RPMI7951 (cell line): Measurements from ENCODE around the gene ENGASE. TPM values are rescaled to one million over a fixed set of nuclear protein-coding genes. Genes with fewer than 3 reads are reported as not detected.

Source experiments
- DNase-seq: peaks from one replicate; pipeline ENCODE4 v3.0.0-alpha.2; 2012; ENCODE audit warnings: low read depth
- total RNA-seq: library from RNA; depleted of rRNA; stranded (reverse); fragments of >200 nt; shearing (Covaris generic); gene quantifications from 2 replicates; pipeline ENCODE4 v1.2.3, GENCODE V29; 2014

ENGASE gene
- total RNA-seq, 1 experiment from 2014 or later = 3.7 TPM

GRCh38 chr17:79079421-79080200, 5.0 kb downstream of the ENGASE start:
- DNase-seq = no peak

DNA sequence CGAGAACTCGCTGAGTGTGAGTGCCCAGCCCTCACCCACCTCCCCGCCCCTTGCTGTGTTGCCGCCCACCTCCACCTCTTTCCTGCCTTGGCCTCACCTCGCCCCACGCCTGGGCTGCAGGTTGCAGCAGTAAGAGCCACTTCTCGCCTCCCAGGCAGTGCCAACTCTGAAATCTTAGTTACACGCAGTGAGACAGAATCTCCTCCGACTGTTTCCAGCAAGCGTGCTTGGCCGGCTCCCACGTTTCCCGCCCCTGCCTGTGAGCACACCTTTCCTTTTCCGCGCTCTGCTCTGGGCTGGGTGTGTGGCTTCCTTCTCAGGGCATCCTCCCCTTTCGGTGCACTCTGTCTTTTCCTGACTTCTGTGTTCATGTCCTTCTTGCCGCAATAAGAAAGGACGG, 5.7 kb downstream of the ENGASE start:
- no peak for DNase-seq

DNA sequence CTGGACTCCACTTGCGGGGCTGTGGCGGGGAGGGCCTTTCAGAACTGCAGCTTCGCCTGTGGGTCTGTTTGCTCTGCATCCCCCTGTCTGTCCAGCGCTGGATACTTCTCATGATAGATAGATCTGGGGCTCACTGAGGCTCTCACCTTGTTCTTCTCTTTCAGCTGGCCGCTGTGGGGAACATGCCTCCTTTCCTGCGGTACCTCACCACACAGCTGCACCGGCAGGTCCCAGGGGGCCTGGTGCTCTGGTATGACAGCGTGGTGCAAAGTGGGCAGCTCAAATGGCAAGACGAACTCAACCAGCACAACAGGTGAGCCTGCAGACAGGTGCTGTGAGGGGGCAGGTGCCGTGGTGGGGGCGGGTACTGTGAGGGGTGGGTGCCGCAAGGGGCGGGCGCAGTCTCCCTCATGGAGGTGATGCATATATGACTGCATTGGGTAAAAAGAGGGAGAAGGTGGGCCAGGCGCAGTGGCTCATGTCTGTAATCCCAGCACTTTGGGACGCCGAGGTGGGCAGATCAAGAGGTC, 6.2 kb downstream of the ENGASE start:
- DNase-seq = no peak

- DNase-seq = no peak
Measured at GRCh38 chr17:79081571-79082276, 7.1 kb downstream of the ENGASE start.

- peak; percentile 3 for DNase-seq
Measured at GRCh38 chr17:79082311-79083190, 7.9 kb downstream of the ENGASE start.

DNA sequence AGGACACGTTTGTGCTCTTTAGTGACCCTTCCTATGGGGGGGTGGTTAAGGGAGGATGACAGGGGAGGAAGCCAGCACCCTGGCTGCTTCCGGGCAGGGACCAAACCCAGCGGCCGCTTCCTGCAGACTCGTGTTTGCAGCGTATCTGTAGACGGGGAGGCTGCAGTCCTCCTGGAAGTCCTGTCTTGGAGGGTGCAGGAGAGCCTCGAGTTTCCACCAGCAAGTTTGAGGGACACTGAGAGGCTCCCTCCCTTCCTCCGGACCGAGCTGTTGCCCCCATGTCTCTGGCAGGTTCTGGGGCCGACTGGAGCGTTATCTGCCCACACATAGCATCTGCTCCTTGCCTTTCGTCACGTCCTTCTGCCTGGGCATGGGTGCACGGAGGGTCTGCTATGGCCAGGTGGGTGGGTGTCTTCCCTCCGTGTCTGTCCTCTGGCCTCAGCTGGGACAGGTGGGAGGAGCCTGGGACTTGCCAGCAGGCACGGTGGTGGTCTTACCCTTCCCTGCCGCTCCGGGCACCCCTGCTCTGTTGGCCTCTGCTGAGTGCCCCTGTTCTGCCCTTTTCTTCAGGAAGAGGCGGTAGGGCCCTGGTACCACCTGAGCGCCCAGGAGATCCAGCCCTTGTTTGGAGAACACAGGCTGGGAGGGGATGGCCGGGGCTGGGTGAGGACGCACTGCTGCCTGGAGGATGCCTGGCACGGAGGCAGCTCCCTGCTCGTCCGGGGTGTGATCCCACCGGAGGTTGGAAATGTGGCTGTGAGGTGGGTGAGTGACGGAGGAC, 8.8 kb downstream of the ENGASE start:
- no peak for DNase-seq

- DNase-seq = no peak
Measured at GRCh38 chr17:79084291-79085153, 9.9 kb downstream of the ENGASE start.

DNA sequence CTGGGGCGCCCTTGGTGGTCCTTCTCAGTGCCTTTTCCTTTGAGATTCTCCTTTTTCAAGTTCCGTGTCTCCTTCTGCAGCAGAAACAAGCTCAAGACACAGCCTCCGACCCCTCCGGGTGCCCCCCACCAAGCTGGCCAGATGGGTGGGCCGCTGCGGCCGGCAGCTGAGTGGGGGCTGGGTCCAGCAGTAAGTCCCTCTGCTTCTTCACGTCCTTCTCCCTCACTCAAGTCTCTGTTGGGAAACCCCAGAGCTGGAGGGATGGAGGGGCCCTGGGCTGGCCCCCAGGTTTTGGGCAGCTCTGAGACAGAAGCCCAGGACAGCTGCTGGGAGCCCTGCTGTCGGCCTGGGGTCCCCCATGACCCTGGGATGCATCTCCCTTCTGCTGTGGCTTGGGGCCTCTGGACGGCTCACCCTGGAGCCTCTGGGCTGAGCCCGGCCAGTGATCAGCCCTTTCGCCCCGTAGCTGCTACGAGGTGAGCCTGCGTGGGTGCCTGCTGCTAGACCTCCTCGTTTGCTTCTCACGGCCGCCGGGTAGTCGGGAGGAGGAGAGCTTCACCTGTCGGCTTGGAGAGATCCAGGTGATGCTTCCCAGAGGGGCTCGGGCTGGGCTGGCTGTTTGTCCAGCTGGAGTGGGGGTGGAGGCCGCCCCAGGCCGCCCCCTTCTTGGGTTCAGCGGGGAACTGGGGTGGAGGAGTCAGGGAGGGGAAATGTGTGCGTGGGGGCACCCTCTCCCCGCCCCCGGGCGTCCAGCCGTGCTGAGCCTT, 10.7 kb downstream of the ENGASE start:
- DNase-seq = no peak

DNA sequence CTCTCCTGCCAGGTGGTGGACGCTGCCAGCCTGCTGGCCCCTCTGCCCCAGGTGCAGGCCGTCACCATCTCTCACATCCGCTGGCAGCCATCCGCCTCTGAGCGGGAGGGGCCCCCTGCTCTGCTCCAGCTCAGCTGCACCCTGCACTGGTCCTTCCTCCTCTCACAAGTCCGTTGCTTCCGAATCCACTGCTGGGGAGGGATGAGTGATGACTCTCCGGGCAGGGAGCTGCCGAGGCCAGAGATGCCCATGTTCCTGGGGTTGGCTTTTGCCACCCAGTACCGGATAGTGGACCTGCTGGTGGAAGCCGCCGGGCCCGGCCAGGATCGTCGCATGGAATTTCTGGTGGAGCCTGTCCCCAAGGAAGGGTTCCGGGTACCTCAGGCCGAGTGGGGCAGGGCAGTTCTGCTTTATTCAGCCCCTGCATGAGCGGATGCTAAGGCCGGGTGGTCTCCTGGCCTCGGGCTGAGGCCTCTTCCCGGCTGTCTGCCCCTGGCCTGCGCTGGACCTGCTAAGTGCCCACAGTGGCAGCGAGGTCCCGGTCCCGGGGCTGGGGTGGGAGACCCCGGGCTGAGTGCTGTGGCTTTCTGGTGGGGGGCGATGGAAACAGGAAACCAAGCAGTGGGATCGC, 11.4 kb downstream of the ENGASE start:
- no peak for DNase-seq

DNA sequence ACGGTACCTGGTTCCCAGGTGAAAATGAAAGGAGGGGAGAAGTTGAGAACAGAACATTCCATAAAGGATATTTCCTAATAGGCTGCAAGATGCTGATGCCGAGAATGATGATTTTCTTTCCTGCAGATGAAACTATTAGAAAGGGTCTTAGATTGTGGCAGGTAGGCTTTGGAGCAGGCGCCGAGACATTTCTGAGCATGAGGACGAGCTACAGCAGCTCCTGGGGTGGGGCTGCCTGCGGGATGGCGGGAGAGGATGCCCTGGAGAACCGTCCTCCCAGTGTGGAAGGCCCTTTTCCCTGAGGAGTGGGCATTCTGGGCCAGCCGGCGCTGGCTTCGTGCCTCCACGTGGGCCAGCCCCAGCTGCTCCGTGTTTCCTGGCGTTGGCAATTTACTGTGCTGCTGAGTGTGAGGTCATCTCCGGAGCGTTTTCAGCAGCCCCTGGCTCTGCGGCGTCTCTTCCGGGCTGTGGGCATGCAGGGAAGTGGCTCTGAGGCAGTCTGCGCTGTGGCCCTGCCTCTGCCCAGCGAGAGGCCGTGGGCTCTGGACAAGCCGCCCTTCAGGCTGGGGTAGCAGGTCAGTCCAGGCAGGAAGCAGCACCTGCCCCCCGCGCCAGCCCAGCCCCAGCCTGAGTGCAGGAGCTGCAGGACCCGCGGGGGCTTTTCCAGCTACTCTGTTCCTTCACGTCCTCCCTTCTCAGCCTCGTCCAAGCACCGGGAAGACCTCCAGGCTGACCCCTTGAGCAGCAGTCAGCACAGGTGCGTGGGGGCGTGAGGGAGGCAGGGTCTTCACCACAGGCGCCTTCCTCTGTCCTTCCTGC, 12.2 kb downstream of the ENGASE start:
- DNase-seq = no peak

DNA sequence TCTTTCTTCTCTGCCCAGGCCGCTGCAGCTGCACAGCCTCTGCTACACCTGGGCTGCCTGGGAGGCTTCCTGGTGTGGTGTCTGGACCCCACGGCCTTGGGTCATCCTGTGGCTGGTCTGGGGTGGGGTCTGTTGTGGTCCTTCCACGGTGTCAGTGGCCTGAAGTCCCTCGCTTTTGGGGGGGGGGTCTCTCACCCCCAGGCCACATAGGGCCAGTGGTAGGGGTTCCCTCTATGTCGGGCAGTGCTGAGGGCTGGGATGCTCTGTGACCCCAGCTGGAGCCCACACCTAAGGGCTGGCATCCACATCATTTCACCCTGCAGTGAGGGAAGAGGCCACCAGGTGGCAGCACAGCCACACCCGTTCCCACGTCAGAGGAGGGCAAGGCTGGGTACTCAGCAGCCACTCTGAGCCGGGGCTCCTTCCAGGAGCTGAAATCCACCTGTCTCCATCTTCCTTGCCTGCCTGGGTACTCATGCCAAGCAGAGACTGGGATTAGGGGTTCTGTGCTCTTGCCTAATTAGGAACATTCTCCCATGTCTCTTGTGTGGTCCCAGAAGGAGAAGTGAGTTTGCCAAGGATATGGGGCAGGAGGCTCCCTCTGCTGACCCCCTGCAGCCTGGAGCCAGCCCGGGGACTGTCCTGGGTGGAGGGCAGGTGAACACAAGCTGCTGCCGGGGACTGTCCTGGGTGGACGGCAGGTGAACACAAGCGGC, 13.0 kb downstream of the ENGASE start:
- DNase-seq = peak; percentile 43

GRCh38 chr17:79088247-79088996, 13.8 kb downstream of the ENGASE start:
- no peak for DNase-seq

DNA sequence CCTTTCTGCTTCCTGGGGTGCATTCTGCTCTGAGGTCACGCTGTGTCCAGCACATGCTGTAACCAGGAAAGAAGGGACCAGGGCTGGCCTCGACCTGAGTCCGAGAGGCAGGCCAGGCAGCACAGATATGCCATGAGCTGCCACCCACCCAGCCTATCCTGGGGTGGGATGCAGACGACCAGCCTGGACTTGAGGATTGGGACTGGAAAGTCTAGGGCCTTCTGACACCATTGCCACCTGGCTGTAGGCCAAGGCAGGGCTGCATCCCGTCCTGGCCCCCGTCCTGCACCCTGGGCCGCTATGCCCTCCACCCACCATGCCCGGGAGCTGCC, 14.3 kb downstream of the ENGASE start:
- no peak for DNase-seq

- peak; percentile 53 for DNase-seq
Measured at GRCh38 chr17:79089720-79090442, 15.3 kb downstream of the ENGASE start.

- DNase-seq = peak; percentile 10
Measured at GRCh38 chr17:79090443-79091225, 16.0 kb downstream of the ENGASE start.
